Measurements from ENCODE around the gene DMWD. TPM values are rescaled to one million over a fixed set of nuclear protein-coding genes. Genes with fewer than 3 reads are reported as not detected.
A peak's percentile ranks its signal among the peaks of the same experiment; 100 is the strongest.

DMWD gene
- total RNA-seq, 2 experiments from 2014 or later: 43.2 to 44.0 TPM

- Histone ChIP-seq H3K9me2 (ENCODE audit: insufficient read depth, low read length) (no peaks in the 10 kb centered on the region), H3K27ac (ENCODE audit: low read depth, low read length, poor library complexity, severe bottlenecking) (no peak overlapping the region), H3K4me2 (ENCODE audit: low read length) (no peak overlapping the region), H3K79me2 (ENCODE audit: insufficient read depth, low read depth, low read length) (no peaks in the 10 kb centered on the region), H4K20me1 (ENCODE audit: insufficient read depth, low read length) (no peaks in the 10 kb centered on the region), H3K36me3 (ENCODE audit: insufficient read depth, low read length) (peaks cover 35% of the 10 kb centered on the region), H3K9me3 (ENCODE audit: low read length) (no peaks in the 10 kb centered on the region), H2AFZ (ENCODE audit: low read length) (no peak overlapping the region), H3K4me3 (ENCODE audit: low read depth, low read length, poor library complexity, severe bottlenecking) (no peak overlapping the region), H3K4me1 (ENCODE audit: insufficient read depth, low read length, poor library complexity, severe bottlenecking) (peaks cover 5% of the 10 kb centered on the region)
- TSS peak; percentile 77 for BruUV-seq (replicated peaks)
- no peak for DNase-seq (ENCODE audit: low spot score)
- TF ChIP-seq EZH2phosphoT487 (IDR thresholded peaks at IDR 0.05; ENCODE audit: borderline replicate concordance, low read depth, low read length): no peak
- TF ChIP-seq CTCF (conservative IDR thresholded peaks at IDR 0.05; ENCODE audit: low read length): no peak
- CTCF ChIA-PET (ENCODE audit: unreplicated experiment): no interaction called here
- intact Hi-C loops (cut with micrococcal nuclease; ENCODE audit: unreplicated experiment): no loop called here
- POLR2A ChIA-PET: no interaction called here
Observed at GRCh38 chr19:45815481-45816216, 23.0 kb upstream of the DMWD start.

GRCh38 chr19:45814851-45815480 is 22.3 kb upstream of the DMWD start, which contains the start of gene RSPH6A:
RSPH6A (minus strand) TSS chr19:45815308; CDS start chr19:45815176, 132 bp downstream.
- no peaks in the 10 kb centered on the region for H3K9me2 ChIP-seq (ENCODE audit: insufficient read depth, low read length)
- H3K36me3 ChIP-seq (ENCODE audit: insufficient read depth, low read length): peaks cover 28% of the 10 kb centered on the region
- H3K4me3 ChIP-seq (ENCODE audit: low read depth, low read length, poor library complexity, severe bottlenecking): no peak within 1 kb of the TSS
- TF ChIP-seq EZH2phosphoT487 (IDR thresholded peaks at IDR 0.05; ENCODE audit: borderline replicate concordance, low read depth, low read length) (no peak), CTCF (conservative IDR thresholded peaks at IDR 0.05; ENCODE audit: low read length) (no peak)
- ChIA-PET POLR2A (interaction anchor here (0.6 kb wide), 1 partner anchor 12 kb away, joined by 4 read pairs; no protein-coding TSS in a partner anchor), CTCF (ENCODE audit: unreplicated experiment) (no interaction called here)
- DNase-seq (ENCODE audit: low spot score): no peak
- intact Hi-C loops (cut with micrococcal nuclease; ENCODE audit: unreplicated experiment): no loop called here
- no TSS peak for BruUV-seq (replicated peaks)
- no peak within 1 kb of the TSS for H3K27ac ChIP-seq (ENCODE audit: low read depth, low read length, poor library complexity, severe bottlenecking)
- no peak within 1 kb of the TSS for H2AFZ ChIP-seq (ENCODE audit: low read length)
- no peaks in the 10 kb centered on the region for H3K9me3 ChIP-seq (ENCODE audit: low read length)
- H3K79me2 ChIP-seq (ENCODE audit: insufficient read depth, low read depth, low read length): no peaks in the 10 kb centered on the region
- H3K4me1 ChIP-seq (ENCODE audit: insufficient read depth, low read length, poor library complexity, severe bottlenecking): peaks cover 10% of the 10 kb centered on the region
- no peaks in the 10 kb centered on the region for H4K20me1 ChIP-seq (ENCODE audit: insufficient read depth, low read length)
- H3K4me2 ChIP-seq (ENCODE audit: low read length): no peak within 1 kb of the TSS

All from OCI-LY7 (cell line).